ENCODE results near the gene UBA3.

The UBA3 gene

DNA sequence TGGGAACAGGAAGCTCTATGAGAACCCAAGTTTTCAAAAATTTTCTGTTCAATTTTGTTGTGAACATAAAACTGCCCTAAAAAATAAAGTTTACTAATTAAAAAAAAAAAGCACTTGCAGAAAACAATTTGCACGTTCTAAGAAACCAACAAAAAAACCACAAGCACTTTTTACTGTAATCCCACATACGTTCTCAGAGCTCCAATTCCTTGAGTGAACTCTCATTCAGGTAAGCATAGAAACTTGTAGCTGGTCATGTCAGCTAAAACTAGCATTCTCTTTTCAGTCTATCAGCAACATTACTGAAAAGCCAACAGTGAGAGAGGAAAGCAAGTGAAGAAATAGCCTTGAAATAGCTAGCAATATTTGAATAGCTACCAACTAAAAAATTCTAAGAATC, 16.5 kb downstream of the UBA3 start:
- no peak overlapping the region for H3K27ac ChIP-seq (ENCODE audit: low read length)
- no peaks in the 10 kb centered on the region for H3K4me1 ChIP-seq (ENCODE audit: low read length)
- H2AFZ ChIP-seq (ENCODE audit: low read length): no peak overlapping the region
- H3K79me2 ChIP-seq (ENCODE audit: low read length): peaks cover 3% of the 10 kb centered on the region; the same call in 1 of the 2 replicates
- TF ChIP-seq EZH2 (optimal IDR thresholded peaks at IDR 0.05; ENCODE audit: low read depth, low read length) (no peak), EZH2phosphoT487 (IDR thresholded peaks at IDR 0.05; ENCODE audit: low read length) (no peak)
- TF ChIP-seq, protein P1, sequence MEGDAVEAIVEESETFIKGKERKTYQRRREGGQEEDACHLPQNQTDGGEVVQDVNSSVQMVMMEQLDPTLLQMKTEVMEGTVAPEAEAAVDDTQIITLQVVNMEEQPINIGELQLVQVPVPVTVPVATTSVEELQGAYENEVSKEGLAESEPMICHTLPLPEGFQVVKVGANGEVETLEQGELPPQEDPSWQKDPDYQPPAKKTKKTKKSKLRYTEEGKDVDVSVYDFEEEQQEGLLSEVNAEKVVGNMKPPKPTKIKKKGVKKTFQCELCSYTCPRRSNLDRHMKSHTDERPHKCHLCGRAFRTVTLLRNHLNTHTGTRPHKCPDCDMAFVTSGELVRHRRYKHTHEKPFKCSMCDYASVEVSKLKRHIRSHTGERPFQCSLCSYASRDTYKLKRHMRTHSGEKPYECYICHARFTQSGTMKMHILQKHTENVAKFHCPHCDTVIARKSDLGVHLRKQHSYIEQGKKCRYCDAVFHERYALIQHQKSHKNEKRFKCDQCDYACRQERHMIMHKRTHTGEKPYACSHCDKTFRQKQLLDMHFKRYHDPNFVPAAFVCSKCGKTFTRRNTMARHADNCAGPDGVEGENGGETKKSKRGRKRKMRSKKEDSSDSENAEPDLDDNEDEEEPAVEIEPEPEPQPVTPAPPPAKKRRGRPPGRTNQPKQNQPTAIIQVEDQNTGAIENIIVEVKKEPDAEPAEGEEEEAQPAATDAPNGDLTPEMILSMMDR (IDR thresholded peaks at IDR 0.05; ENCODE audit: low read length): no peak
- no peak for DNase-seq
- no peak overlapping the region for H3K4me2 ChIP-seq (ENCODE audit: low read depth, low read length)
- no peaks in the 10 kb centered on the region for H3F3A ChIP-seq (ENCODE audit: insufficient read depth, low read length)
- H3K4me3 ChIP-seq (ENCODE audit: low read length): no peak overlapping the region
- H3K9ac ChIP-seq (ENCODE audit: low read length): no peak overlapping the region
- H3K36me3 ChIP-seq (replicated peaks; ENCODE audit: insufficient read depth, low read length): peaks cover 6% of the 10 kb centered on the region
- H3K9me2 ChIP-seq (replicated peaks; ENCODE audit: insufficient read depth, low read length): no peaks in the 10 kb centered on the region
- no peaks in the 10 kb centered on the region for H3K9me3 ChIP-seq (replicated peaks; ENCODE audit: insufficient read depth, low read length)
- no peaks in the 10 kb centered on the region for H3K27me3 ChIP-seq (replicated peaks; ENCODE audit: insufficient read depth, low read length)
- H4K20me1 ChIP-seq (ENCODE audit: insufficient read depth, low read length): no peaks in the 10 kb centered on the region

GRCh38 chr3:69059688-69060087, 20.5 kb downstream of the UBA3 start:
- Histone ChIP-seq H3K9me2 (replicated peaks; ENCODE audit: insufficient read depth, low read length) (no peaks in the 10 kb centered on the region), H3K36me3 (replicated peaks; ENCODE audit: insufficient read depth, low read length) (peaks cover 12% of the 10 kb centered on the region), H3F3A (ENCODE audit: insufficient read depth, low read length) (0 out of 2 replicates have a peak, but pooled peaks cover 5% of the 10 kb centered on the region), H3K9ac (ENCODE audit: low read length) (no peak overlapping the region), H3K4me3 (ENCODE audit: low read length) (no peak overlapping the region), H4K20me1 (ENCODE audit: insufficient read depth, low read length) (no peaks in the 10 kb centered on the region), H3K79me2 (ENCODE audit: low read length) (no peaks in the 10 kb centered on the region), H3K4me2 (ENCODE audit: low read depth, low read length) (no peak overlapping the region), H2AFZ (ENCODE audit: low read length) (no peak overlapping the region), H3K27me3 (replicated peaks; ENCODE audit: insufficient read depth, low read length) (no peaks in the 10 kb centered on the region), H3K4me1 (ENCODE audit: low read length) (no peaks in the 10 kb centered on the region), H3K9me3 (replicated peaks; ENCODE audit: insufficient read depth, low read length) (no peaks in the 10 kb centered on the region), H3K27ac (ENCODE audit: low read length) (no peak overlapping the region)
- no peak for DNase-seq
- TF ChIP-seq, protein P1 (IDR thresholded peaks at IDR 0.05; ENCODE audit: low read length): no peak
- no peak for TF ChIP-seq EZH2phosphoT487 (IDR thresholded peaks at IDR 0.05; ENCODE audit: low read length)
- no peak for TF ChIP-seq EZH2 (optimal IDR thresholded peaks at IDR 0.05; ENCODE audit: low read depth, low read length)

DNA sequence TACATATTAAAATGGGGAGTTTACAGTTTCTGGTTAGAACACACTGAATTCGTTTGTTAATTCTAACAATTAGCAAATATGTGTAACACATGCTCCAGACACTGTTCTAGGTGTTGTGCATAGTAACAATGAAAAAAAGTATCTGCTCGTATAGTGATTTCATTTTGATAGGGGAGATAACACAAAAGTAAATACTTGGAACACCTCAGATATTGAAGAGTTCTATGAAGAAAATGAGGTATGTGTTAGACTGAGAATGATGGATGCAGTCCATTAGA, 21.3 kb downstream of the UBA3 start:
- Histone ChIP-seq H4K20me1 (ENCODE audit: insufficient read depth, low read length) (no peaks in the 10 kb centered on the region), H3K4me1 (ENCODE audit: low read length) (no peaks in the 10 kb centered on the region), H3K27ac (ENCODE audit: low read length) (no peak overlapping the region), H3K9me3 (replicated peaks; ENCODE audit: insufficient read depth, low read length) (no peaks in the 10 kb centered on the region), H3K9ac (ENCODE audit: low read length) (no peak overlapping the region), H3F3A (ENCODE audit: insufficient read depth, low read length) (0 out of 2 replicates have a peak, but pooled peaks cover 5% of the 10 kb centered on the region), H3K9me2 (replicated peaks; ENCODE audit: insufficient read depth, low read length) (no peaks in the 10 kb centered on the region), H2AFZ (ENCODE audit: low read length) (no peak overlapping the region), H3K79me2 (ENCODE audit: low read length) (no peaks in the 10 kb centered on the region), H3K27me3 (replicated peaks; ENCODE audit: insufficient read depth, low read length) (no peaks in the 10 kb centered on the region), H3K36me3 (replicated peaks; ENCODE audit: insufficient read depth, low read length) (peaks cover 15% of the 10 kb centered on the region), H3K4me3 (ENCODE audit: low read length) (no peak overlapping the region), H3K4me2 (ENCODE audit: low read depth, low read length) (no peak overlapping the region)
- TF ChIP-seq, protein P1 (IDR thresholded peaks at IDR 0.05; ENCODE audit: low read length): no peak
- TF ChIP-seq EZH2 (optimal IDR thresholded peaks at IDR 0.05; ENCODE audit: low read depth, low read length) (no peak), EZH2phosphoT487 (IDR thresholded peaks at IDR 0.05; ENCODE audit: low read length) (no peak)
- no peak for DNase-seq
